Articular chondrocyte of knee joint (primary cell): Measurements from ENCODE around the gene RELT. TPM values are rescaled to one million over a fixed set of nuclear protein-coding genes. Genes with fewer than 3 reads are reported as not detected.

Experiments
- total RNA-seq: library from RNA; depleted of rRNA; stranded (reverse); fragments of >200 nt; gene quantifications from 2 replicates; pipeline ENCODE4 v1.2.3, GENCODE V29; 2012

The RELT gene
- 3.2 and 4.3 TPM in 2 replicates for total RNA-seq

GRCh38 chr11:73376160-73376802 lies at the start of gene RELT:
Gene RELT (plus strand): TSS chr11:73376399. CDS start chr11:73389137, 12,738 bp downstream.

Other genes with a start within 250 kb of the RELT start
- 23.5 and 25.5 TPM in 2 replicates for gene FCHSD2, start 234.1 kb upstream of the RELT start, total RNA-seq
- gene P2RY2, start 158.1 kb upstream of the RELT start, total RNA-seq = 2.1 and 2.5 TPM in 2 replicates
- 12.2 and 17.6 TPM in 2 replicates for gene P2RY6, start 104.1 kb upstream of the RELT start, total RNA-seq
- gene ARHGEF17, start 68.1 kb upstream of the RELT start, total RNA-seq = 28.9 and 39.6 TPM in 2 replicates
- gene FAM168A, start 221.7 kb downstream of the RELT start, total RNA-seq = 30.4 and 35.8 TPM in 2 replicates